Suprapubic skin (tissue), 4 donors: ENCODE results near the gene SLC35A5.

Experiments
- EP300 ChIP-seq: sonication (generic); formaldehyde crosslinking; IDR thresholded peaks from one replicate; pipeline ENCODE4 v1.6.1; 2017; ENCODE audit warnings: antibody characterized with exemption
- POLR2A ChIP-seq, 2 donors: fragments of 450-650 bp; IDR thresholded peaks; one replicate each; pipeline ENCODE4 v1.6.1; 2017; ENCODE audit warnings: antibody characterized with exemption in 2 of 2, mild to moderate bottlenecking in 2 of 2, moderate library complexity in 2 of 2
- POLR2AphosphoS5 ChIP-seq, 3 donors: sonication (generic); formaldehyde crosslinking; IDR thresholded peaks; one replicate each; pipeline ENCODE4 v1.6.1; 2017; ENCODE audit warnings: antibody characterized with exemption in 3 of 3
- TF ChIP-seq, protein P1 (sequence below), 2 donors: fragments of 200-600 bp in 1 of 2; fragments of 450-650 bp in 1 of 2; sonication (generic) in 1 of 2; IDR thresholded peaks; one replicate each; pipeline ENCODE4 v1.5.1; 2016 to 2019; ENCODE audit warnings: antibody characterized with exemption in 2 of 2, mild to moderate bottlenecking in 1 of 2, moderate library complexity in 1 of 2

GRCh38 chr3:112602217-112602838, 40.5 kb downstream of the SLC35A5 start:
- TF ChIP-seq, protein P1, sequence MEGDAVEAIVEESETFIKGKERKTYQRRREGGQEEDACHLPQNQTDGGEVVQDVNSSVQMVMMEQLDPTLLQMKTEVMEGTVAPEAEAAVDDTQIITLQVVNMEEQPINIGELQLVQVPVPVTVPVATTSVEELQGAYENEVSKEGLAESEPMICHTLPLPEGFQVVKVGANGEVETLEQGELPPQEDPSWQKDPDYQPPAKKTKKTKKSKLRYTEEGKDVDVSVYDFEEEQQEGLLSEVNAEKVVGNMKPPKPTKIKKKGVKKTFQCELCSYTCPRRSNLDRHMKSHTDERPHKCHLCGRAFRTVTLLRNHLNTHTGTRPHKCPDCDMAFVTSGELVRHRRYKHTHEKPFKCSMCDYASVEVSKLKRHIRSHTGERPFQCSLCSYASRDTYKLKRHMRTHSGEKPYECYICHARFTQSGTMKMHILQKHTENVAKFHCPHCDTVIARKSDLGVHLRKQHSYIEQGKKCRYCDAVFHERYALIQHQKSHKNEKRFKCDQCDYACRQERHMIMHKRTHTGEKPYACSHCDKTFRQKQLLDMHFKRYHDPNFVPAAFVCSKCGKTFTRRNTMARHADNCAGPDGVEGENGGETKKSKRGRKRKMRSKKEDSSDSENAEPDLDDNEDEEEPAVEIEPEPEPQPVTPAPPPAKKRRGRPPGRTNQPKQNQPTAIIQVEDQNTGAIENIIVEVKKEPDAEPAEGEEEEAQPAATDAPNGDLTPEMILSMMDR (IDR thresholded peaks at IDR 0.05), result no peak
- TF ChIP-seq EP300 (no peak), POLR2A (IDR thresholded peaks at IDR 0.05) (no peak), POLR2AphosphoS5 (IDR thresholded peaks at IDR 0.05) (no peak)
